DMS79 treated with DMSO at 0.1 percent for 48 hours (cell line): Measurements from ENCODE around the gene LRRFIP2.
A peak's percentile ranks its signal among the peaks of the same experiment; 100 is the strongest.

Experiments
- DNase-seq: peaks from one replicate; lab custom pipeline; 2025; lab: John Stamatoyannopoulos, UW

The LRRFIP2 gene

DNA sequence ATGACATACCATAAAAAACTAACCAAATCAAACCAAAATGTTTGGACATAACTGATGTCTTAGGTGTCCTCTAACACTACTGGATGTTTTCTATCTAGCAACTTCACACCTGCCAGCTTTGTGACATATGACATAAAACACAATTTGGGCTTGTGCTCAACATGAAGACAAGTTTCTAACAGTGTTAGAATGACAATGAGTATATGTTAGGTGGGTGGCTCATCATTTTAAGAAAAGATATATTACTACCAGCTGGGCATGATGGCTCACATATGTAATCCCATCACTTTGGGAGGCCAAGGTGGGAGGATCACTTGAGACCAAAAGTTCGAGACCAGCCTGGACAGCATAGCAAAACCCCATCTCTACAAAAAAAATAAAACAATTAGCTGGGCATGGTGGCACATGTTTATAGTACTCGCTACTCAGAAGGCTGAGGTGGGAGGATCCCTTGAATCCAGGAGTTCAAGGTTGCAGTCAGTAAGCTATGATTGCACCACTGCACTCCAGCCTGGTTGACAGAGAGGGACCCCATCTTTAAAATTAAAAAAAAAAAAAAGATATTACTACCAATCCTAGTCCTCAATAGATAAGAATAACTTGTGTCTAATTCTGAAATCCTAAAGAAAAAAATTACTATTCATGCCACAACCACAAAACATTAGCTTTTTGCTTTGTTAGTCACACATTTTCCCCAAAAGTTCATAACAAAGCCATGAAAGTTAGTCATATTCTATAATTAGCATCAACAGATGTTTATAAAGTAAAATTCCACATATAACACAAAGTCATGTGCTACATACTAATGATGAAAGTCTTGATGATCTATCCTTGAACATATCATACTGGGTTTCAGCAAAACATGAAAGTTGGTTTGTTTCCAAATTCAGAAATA lies 59.9 kb downstream of the LRRFIP2 start:
- DNase-seq = no peak

DNA sequence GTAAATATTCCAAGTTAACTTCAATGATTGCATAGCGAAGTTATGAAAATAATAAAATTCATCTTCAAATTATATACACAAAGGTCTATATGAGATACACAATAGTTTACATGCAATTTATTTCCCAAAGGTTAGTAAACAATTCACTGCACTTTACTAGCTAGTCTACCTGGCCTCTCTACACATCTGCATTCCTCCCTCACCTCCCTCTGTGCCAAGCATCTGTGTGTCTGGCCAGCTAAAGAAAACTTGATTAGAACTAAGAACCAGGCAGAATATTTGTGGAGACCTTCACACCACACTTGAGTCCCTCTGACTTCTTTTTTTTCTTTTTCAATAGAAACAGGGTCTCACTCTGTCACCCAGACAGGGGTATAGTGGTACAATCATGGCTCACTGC lies 61.4 kb downstream of the LRRFIP2 start:
- no peak for DNase-seq

DNA sequence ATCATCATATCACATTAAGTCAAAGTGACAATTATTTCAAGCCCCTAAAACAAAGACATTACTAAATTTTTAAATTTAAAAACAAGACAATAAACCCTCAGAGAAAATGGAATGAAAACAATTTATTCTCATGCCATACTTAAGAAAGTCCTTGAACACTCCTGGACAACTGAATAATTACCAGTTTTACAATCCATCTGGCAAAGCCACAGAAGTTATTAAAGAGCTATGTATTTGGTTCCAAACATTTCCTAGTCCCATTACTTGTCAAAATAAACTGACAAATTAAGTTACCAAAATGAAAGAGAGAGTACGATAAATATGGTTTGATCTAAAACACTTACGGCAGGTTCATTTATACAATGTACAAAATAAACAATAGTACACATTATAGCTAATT lies 63.2 kb downstream of the LRRFIP2 start:
- DNase-seq = no peak

DNA sequence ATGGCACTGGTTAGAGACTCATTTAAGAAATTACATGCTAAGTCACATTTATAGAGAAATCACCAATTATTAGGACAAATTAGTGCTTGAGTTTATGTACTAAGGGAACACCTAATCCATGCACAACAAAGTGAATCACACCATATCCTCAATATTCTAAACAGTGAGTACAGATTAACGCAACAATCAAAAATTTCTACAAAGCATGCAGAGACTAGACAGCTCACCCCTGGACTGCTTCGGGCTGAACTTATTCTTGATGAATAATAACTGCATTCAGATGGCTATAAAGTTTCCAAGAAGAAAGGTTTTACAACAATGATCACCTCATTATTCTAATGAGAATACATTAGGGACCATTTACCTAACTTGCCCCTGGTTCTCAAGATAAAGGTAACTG lies 66.5 kb downstream of the LRRFIP2 start:
- DNase-seq = no peak

DNA sequence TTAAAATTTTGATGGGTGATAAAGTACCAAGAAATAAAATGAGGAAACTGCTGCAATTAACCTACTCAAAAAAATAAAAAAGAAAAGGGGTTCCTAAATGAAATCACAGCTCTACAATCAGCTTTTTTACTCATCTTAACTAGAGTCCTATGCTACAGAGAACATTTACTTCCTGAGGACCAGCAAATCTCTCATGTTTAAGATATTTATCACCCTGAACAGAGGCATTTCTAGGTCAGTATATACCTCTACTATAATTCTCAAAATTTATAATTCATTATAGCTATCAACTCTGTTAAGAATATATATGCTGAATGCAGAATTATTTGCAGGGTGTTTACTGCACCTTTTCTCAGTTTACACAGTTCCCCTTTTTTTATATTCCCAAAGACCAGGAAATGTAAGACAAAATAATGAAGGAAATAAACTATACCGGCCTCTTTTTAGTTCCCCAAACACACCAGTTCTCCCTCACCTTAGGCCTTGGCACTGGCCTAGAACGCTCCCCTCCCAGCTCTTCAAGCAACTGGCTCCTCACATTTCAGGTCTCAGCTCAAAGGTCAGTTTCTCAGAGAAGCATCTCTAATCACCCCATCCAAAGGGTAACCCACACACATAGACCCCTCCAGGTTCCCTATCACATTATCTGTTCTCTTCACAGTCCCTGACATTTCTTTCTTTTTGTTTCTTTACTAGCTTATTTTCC lies 71.1 kb downstream of the LRRFIP2 start:
- DNase-seq = no peak

DNA sequence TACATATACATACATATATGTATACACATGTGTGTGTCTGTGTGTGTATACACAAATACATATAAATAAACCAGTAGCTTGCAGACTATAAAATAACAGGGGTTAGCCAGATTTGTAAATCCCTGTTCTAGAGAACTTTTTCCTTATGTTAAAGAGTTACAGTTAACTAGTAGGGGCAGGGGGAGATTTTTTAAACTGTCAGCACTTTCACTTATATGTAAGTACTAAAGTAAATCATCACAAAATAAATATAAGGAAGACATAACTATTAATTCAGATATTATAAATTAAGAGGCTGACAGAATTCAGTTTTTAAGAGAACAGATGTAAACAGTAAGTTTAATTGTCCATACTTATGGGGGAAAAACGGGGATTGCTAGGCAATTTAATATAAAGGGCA lies 74.0 kb downstream of the LRRFIP2 start:
- DNase-seq = no peak

DNA sequence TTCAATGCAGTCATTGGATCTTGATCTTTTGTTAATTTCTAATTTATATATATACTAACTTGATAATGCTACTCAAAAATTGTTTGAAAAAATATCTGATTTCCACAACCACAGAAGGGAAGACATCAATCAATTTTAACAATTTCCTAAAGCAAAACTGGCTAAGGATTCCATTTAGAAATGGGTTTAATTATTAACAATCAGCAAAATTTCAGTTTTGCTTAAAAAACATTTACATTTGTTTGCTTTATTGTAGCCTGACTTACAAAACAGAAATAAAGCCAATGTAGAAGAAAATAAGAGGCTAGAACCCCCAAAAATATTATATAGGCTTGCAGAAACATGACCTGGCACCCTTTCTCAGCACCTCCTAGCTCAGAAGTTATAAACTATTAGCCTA lies 74.9 kb downstream of the LRRFIP2 start:
- no peak for DNase-seq

DNA sequence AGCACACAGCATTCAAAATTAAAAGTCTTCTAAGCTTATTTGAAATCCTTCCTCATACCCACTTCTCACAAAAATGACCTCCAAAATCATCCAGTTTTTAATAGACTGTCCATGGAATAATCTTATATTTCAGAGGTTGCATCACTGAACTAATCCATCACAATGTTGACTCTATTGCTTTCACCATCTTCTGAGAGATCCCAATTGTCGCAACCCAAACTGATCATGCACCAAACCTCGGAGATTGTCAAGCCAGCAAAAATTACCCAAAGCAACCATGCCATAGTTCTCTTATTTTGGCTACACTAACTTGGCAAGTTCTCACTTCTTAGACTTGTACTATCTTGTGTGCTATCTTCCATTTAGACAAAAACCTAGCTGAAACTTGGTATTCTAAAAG lies 75.5 kb downstream of the LRRFIP2 start:
- no peak for DNase-seq

DNA sequence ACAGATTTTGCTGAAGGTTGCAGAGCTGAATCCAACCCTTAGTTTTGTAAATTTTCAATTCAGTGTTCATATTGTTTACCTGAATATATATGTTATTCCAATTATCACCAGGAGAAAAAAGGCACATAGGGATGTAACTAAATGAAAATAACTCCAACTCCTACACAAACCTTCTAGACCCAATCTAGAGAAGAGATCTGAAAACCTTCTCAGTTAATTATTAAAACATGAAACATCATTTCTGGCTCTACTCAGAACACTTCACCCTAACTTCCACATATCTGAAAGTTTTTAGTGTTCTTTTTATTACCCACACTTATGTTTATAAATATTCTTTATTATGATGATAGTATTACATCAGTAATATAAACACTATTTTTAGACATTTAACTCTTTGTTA lies 76.6 kb downstream of the LRRFIP2 start:
- no peak for DNase-seq

DNA sequence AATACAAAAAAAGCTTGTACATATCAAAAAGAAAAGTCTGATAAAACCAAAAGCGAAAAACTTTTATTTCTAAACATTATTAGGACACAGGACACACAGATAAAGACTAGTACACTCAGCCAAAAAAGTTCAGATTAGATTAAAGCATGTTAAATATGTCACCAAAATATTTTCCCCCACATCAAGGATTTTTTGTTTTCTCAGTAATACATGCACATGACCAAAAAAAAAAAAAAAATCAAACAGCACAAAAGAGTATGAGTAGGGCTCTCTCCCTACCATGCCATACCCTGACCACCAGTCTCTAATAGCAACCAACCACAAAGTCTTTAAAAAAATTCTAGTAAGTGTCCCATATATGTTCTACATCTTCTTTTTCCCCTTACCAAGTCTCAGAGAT lies 77.4 kb downstream of the LRRFIP2 start:
- no peak for DNase-seq

DNA sequence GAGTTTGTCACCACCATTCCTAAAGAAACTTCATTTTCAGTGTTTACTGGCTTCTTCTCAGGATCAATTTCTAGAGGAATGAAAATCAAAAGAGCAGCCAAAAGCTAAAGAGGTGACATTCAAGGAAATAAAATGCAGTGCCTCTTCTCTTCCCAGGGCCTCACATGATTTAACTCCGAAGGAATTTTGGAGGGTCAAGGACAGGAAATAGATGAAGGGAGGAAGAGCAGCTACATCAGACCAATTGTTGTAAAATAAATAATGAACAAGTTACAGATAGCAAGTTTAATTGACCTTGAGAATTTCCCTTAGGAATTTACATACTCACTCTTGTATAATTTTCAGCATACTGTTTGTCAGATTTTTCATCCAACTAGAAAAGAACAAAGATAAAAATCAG lies 78.1 kb downstream of the LRRFIP2 start:
- DNase-seq = no peak

DNA sequence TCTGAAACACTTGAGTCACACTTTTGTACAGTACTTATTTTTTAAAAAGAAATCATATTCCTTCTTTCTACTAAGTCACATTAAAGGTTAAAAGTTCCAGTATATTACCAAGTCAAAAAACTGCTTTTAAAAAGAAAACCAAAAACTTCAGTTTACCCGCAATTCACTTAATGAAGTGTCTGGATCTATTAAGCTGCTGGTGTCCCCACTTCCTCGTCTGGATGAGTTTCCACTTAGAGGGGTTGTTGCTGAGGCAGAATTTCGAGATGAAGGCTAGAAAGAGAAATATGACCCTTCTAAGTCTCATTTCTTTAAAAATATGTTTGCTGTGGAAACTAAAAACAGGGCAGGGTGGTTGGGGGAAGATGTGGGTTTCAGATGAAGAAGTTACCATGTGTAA lies 79.7 kb downstream of the LRRFIP2 start:
- DNase-seq = no peak

DNA sequence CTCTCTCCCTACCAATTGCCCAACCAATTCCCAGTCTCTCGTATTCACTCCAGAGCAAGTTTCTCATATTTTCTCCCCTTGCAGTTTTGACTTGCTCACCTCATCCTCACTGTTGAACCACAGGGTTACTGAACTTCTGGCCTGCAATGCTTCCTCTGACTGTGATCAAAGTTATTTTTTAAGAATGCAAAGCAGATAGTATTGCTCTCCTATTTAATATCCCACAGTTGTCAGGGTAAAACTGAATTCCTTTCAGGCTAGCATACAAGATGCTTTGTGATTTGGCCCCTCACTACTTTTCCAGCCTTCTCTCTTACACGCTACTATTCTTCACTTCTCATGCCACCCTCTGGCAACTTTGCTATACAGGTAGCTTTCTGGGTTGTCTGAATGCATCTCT lies 80.9 kb downstream of the LRRFIP2 start:
- DNase-seq = no peak

DNA sequence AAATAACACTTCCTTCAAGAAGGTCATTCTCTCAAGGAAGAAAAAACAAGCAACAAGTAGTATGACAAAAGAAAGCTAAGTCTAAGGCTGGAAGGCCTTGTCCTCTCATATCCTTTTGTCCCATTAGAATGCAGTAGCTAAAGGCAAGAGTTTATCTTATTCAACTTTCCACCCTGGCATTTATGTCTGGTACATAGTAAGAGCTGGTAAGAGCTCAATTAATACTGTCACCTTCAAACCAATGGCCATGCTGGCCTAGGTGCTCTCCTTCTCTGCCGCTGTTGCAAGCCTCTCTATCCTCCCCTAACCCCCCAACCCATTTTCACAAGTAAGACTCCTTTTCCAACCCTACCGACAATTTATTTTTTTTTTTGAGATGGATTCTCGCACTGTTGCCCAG lies 81.9 kb downstream of the LRRFIP2 start:
- no peak for DNase-seq

DNA sequence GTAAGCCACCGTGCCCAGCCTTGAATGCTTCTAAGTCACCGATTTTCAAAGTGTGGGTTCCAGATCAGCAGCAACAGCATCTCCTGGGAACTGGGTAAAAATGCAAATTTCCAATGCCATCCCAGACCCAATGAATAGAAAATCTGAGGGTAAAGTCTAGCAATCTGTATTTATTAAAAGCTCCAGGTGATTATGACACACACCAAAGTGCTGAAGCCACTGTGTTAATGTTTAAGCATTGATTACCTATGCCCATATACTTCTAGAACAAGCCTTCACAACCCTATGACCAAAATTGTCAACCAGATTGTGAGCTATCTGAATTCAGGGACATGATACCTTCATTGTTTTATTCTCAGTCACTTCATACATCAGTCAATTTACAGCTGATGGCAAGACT lies 86.5 kb downstream of the LRRFIP2 start:
- DNase-seq = no peak

DNA sequence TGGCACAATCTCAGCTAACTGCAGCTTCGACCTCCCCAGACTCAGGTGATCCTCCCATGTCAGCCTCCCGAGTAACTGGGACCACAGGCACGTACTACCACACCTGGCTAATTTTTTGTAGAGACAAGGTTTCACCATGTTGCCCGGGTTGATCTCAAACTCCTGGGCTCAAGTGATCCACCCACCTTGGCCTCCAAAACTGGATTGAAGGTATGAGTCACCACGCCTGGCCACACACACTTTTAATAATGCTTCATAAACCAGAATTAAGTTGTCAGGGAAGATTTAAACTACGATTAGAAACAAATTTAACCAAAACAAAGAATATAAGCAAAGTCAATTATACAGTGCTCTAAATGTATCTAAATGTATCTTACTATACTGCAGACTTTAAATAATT lies 87.5 kb downstream of the LRRFIP2 start:
- no peak for DNase-seq

DNA sequence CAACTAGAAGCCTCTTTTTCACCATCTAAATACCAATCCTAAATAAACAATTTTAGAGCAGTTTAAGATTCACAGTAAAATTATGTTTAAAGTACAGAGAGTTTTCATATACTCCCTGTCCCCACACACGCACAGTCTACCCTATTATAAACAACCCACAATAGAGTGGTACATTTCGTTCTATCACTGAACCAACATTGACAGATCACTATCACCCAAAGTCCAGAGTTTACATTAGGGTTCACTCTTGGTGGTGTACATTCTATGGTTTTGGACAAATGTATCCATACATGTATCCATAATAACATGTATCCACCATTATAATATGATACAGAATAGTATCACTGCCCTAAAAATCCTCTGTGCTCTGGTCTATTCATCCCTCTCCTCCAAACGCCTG lies 92.1 kb downstream of the LRRFIP2 start:
- DNase-seq = no peak

DNA sequence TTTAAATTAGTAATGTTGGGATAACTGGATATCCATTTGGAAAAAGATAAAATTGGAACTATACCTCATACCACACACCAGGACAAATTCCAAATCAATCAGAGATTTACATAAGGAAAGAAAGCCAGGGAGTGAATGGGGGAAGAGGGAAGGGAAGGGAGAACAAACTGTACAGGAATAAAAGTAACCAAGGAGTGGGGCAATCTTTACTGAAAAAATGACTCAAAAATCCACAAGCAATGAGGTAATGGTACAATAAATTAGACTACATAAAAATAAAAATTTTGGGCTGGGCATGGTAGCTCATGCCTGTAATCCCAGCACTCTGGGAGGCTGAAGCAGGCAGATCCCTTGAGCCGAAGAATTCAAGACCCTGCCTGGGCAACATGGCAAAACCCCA lies 98.4 kb downstream of the LRRFIP2 start:
- DNase-seq = no peak

DNA sequence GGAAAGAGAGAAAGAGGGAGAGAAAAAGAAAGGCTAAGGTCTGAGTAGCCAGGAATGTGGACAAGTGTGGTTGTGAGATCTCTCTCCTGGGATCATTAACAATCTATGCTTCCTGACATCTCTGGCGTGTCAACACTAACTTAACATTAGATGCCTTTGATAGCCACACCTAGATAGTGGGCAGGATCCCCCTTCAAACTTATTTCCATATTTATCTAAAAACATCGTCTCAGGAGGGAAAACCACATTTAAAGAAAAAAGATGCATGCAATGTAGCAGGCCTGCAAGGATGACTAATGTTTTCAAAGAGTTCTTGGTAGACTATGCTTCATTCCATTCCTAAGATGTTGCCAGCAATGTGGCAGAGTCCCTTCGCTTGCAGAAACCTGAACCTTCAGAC lies 100.2 kb downstream of the LRRFIP2 start:
- DNase-seq = no peak

DNA sequence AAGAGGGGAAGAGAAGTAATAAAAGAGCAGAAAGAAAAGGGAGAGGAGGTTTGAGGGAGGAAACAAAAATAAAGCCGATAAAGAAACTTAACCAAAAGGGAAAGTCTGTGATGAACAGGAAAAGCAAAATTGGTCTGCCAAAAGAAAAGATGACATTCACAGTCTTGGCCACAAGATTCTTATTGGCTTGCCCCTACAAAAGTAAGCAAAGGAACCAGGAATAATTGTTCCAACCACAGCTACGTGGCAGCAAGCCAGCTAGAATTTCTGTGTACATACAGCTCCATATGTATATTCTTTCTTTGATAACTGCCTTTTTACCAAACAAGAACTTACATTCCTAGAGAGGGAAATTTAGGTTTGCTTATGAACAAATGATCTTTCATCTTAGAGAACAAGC lies 101.5 kb downstream of the LRRFIP2 start:
- DNase-seq = peak; percentile 2

DNA sequence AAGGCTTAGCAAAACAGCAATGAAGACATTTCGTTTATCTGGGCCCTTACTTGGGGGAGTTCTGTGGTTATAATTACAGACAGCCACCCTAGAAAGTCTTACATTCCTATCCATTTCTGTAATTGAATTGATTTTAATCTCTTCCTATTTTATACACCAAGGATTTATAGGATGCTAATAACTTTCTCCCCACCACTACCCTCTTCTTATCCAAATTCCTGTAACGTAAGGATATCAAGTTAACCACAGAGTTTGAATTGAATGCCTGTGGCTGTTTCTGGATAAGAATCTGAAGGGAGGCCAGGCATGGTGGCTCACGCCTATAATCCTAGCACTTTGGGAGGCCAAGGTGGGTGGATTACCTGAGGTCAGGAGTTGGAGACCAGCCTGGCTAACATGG lies 102.5 kb downstream of the LRRFIP2 start:
- no peak for DNase-seq

DNA sequence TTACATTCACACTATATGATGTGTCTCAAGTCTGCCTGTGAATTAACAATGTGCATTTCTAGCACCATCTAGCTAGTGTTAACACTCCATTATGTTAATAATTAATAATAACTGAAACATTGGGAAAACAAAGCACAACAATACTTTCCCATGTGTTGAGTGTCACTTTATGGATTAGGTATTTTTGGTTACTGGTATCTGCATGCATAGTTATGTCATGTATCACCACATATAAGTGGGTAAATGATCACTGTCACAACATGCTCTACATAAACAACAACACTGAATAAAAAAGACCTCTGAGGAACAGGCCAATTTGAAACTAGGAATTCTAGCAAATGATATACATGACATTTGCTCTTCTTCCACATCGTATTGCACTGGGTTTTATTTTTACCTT lies 106.4 kb downstream of the LRRFIP2 start:
- no peak for DNase-seq

DNA sequence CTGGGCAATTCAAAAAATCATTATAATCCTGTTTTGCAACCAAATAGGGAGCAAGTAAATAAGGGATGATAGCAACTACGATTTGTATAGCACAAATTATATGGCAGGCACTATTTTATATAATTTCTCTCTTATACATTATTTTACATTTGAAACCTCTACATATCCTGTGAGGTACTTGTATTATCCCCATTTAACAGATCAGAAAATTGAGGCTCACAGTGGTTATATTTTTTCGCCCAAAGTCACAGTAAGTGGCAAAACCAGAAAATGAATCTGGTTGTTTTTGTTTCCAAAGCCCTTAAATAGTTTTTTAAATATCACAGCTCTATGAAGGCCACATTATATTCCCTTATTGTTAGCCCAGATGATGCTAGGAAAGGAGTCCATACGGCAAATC lies 106.8 kb downstream of the LRRFIP2 start:
- DNase-seq = no peak

DNA sequence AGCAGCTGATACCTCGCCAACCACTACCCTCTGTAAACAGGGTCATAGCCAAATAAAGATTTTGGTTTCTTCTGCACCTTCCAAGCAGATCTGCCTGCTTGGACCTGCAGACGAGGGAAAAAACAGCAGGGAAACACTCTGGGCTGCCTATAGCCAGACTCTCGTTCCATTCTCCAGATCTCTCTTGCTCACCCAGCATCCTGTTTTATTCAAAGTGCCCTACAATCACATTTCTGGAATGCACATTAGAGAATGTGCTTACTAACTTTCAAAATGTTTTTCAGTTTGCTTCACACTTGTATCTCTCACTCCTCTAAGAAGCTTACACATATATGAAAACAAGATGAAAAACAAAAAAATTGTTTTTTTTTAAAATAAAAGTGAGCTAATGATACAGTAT lies 109.6 kb downstream of the LRRFIP2 start:
- DNase-seq = no peak
